OCI-M1 (cell line): ENCODE measurements around the gene COL5A1.
"Not testable (repeated sequence)": the region's sequence is repeated elsewhere in the genome, so short reads cannot be mapped to it uniquely, and the experiment has no call there.

ENCODE experiments used
- DNase-seq: peaks from one replicate; lab custom pipeline; 2025; lab: John Stamatoyannopoulos, UW

COL5A1 gene

DNA sequence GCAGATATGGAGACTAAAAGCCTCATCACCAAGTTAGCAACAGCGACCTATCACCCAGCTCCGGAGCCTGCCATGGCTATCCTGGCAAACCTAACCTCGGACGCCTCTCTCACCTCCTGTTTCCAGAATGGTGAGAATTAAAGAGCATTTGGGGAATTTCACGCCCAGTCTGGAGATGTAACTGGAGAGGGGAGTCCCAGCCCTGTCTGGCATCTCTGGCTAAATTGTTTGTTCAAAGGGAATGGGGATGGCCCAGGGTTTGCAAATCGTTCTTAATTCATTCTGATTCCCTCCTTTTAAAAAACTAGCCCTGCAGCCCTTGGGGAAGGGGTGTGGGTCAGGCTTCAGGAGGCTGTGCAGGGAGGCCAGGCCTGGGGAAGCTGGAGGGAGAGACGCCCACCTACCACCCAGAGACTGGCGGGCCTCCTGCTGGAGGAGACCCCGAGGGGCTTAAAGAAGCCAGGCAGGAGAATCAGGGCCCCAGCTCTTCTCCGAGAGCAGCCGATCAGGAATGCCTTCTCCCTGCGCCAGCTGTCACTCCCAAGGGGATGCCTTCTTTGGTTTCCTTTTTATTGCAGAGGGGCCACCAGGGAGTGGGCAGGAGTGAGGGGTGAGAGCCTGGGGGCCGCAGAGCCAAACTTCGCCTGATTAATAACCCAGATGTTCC lies 964 bp upstream of the COL5A1 start:
- DNase-seq = no peak

DNA sequence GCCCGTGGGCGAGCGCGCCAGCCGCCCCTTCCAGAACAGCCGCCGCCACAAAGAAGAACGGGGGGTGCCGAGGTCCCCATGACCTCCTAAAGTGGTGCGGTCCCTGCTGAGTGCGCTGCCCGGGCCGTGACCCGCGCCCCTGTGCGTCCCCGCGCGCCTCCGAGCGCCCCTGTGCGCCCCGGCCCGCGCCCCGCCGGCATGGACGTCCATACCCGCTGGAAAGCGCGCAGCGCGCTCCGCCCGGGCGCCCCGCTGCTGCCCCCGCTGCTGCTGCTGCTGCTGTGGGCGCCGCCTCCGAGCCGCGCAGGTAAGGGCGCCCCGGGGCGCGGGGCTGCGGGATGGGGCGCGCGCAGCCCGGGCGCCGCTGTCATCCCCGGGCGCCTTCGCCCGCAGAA lies 384 bp downstream of the COL5A1 start:
- DNase-seq = no peak

DNA sequence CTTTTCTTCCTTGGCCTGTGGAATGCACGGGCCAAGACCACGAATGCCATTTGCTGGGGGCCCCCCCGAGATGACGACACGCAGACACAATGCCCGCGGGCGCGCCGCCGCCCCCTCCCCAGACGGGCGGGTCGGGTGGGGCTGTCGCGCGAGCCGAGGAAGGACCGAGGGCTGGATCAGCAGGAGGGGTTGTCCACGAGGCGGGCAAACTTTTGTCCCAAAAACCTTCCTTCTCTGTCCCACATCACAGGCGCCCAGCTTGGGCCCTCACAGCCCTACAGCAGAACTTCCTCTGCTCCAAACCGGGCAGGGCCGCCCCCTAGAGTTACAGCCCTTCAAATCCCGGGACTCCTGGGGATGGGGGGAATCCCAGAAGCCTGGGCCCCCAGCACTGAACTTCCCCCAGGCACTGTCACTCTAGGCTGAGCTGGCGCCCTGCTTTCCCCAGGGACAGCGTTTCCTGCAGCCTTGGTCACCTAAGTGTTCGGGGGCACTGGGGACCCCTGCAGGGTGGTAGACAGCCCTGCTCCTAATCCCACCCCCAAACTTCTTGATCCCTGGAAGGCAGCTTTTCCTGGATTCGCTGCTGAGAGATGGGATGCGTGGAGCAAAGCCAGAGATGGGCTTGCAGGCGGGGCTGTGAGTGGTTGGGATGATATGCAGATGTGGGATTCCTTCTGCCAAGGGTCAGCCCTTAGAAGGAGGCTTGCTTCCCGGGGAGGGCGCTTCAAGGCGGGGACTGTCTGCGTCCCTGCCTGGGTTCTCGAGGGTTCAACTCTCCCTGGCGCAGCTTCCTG lies 980 bp downstream of the COL5A1 start:
- no peak for DNase-seq

DNA sequence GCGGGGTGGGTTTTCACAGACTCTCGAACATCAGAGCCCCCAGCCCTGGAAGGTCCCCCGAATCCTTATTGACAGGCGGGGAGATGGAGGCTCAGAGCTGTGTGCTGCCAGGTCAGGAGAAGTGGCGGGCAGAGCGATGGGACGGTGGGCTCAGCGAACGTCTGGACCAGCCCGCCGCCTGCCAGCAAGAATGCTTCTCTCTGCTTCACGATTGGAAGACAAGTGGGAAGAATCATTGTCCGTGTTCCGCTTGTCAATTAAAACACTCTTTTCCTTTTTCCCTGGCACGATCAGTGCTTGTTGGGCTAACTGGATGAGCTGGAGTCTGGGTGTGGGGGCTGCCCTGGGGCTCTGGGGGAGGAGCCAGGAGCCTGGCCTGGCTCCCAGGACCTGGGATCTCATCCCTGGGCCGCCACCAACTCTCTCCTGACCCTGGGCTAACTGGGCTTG lies 1.6 kb downstream of the COL5A1 start:
- no peak for DNase-seq

DNA sequence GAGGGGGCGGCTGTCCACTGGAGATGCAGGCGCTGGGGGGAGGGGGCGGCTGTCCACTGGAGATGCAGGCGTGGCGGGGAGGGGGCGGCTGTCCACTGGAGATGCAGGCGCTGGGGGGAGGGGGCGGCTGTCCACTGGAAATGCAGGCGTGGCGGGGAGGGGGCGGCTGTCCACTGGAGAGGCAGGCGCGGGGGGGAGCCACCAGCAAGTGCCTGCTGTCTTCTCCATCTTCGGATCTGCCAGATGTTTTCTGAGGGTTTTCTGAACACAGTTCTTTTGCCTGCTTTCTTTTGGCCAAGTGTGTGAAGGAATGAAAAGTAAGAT lies 2.8 kb downstream of the COL5A1 start:
- DNase-seq = not testable (repeated sequence)

DNA sequence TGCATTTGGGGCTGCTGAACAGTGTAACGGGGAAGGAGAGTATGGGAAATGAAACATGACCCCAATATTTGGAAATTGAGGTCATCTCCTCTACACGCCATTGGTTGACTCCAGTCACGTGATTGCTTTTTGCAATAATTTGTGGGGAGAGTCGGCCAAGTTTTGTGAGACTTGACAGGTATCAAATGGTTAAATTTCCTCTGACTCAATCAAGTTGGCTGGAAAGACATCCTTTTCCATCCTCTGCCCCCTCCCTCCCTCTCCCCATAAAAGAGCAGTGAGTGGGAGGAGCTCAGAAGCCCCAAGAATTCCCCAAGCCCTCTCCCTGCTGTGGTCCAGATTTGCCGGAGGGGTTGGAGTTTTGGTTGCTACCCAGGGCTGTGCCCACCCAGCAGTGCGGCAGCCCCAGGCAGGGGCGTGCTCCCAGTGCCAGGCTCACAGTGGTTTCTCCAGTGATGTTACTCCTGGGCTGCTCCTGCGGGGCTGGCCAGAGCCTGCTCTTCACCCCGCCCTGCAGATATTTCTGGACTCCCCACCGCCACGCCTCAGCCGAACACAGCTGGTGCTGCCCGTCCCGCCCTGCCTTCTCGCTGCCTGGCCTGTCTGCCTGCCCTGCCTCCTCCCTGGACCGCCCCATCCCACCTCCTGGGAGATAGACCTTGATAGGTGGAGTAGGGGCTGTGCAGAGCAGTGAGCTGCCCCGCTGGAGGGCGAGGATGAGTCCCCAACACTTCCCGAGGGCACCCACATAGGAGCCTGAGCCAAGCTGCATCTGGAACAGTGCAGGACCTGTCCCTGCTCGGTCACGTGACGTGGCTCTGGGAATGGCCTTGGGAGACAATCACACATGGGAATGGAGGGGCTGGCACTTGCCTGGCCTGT lies 3.4 kb downstream of the COL5A1 start:
- DNase-seq = no peak

DNA sequence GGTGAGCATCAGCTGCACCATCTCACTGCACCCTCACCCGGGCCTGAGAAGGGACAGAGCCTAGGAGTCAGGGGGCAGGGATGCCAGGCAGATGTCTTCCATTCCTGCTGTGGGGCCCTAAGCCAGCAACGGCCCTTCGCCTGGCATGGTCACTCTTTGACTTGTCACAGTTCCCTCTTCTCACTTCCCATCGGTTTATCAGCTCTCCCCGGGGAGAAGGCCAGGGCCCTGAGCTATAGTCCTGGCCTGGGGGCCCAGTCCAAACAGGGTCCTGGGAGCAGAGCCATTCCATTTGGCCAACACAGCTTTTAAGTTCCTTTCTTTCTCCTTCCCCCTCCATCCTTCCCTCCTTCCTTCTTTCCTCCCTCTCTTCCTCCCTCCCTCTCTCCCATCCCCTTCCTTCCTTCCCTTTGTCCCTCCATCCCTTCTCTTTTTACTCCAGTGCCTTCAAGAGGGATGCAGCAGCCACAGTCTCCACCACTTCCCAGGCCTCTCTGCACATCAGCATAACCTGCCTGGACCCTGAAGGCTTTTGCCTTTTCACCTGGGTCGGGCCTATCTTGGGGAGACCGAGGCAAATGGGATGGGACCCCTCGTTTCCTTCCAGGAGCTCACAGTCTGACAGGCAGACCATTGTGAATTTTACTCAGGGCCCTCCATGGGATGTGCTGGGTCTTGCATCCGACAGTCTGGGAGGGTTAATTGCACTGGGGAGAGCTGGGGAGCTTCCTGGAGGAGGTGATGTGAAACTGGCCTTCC lies 4.2 kb downstream of the COL5A1 start:
- no peak for DNase-seq

DNA sequence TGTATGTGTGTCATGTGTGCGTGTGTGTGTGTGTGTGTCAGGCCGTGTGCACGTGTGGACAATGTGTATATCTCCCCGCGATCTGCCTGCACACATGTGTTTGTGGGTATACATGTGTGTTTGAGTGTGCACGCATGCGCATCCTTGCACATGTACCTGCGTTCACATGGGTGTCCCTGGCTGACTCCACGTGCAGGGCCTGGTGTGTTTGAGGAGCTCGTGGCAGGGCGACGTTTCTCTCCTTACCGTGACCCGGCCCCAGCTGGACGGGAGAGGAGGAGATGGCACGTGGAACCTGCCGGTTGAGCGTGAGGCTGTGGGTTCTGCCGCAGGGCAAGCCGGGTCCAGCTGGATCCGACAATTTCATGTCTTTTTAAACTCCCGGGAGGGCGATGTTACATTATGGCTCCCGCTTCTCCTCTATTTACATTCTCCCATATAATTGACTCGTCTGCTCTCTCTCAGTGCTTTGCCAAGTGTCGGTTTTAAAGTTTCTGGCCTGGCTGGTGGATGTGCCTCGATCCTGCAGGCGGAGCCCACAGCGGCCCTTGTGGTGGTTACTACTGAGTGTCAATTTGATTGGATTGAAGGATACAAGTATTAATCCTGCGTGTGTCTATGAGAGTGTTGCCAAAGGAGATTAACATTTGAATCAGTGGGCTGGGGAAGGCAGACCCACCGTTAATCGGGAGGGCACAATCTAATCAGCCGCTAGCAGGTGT lies 5.9 kb downstream of the COL5A1 start:
- DNase-seq = no peak

DNA sequence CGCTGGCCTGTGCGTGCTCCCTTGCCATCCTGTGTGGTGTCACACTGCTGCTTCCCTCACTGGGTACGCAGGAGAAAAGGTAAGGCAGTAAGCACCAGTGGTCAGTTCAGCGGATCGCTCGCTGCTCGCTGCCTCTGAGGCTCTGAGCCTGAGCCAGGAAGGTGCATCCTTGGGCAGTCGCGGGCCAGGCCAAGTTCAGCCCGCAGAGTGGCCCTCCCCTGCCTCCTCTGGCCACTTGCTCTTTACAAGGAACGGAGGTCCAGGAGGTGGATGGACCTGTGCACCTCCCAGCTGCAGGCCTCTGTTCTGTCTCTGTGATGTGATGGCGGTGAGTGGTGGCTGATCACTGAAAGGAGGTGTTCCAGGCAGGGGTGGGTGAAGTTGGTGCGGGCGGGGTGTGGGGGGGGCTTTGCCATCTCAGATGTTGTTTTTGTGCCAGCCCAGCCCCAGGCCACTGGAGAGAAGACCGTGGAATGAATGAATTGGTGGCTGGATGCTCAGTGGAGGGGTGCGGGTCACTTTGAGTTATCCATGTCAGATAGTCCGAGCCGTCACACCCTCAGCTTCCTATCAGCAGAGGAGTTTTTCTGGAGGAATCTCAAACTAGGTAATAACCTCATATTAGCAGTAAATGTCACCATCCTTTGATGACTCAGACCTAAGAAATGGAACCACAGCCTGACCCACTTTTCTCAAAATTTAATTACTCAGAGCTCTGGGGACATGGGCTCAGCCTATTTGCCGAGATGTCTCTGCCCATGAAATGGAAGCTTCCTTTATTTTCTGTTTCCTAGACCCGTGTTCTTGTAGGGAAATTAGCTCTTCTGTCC lies 7.3 kb downstream of the COL5A1 start:
- no peak for DNase-seq

DNA sequence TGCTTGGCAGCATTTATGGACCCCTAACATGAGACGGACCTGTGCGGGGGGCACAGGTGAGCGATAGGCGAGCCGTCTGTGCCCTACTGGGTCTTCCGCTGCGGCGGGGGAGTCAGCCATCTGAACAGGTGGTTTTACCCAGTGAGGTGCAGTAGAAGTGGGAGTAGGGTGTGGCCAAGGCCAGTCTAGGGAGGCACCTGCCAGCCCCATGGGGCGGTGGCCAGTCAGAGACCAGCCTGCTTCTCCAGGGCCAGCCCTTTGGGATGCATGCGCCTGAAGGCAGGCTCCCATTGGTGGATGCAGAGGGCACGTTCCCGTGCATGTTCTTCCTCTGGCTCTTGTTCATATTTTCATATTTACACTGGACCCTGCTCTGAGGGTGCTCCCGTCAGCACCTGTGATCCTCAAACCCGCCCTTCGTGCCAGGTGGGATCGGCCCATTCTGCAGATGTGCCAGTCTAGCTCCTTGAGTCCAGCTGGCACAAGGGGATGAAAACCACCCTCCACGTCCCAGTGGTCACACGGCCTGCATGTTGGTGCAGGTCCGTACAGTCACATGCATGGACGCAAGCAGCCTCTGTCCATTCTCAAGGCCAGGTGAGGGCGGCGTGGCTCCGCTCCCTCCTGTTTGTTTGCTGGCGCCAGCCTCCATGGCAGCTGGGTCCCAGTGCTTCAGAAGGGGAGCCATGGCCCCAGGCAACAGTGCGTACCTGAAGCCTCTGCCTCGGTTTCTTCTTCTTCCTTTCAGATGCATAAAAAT lies 9.0 kb downstream of the COL5A1 start:
- DNase-seq = no peak

DNA sequence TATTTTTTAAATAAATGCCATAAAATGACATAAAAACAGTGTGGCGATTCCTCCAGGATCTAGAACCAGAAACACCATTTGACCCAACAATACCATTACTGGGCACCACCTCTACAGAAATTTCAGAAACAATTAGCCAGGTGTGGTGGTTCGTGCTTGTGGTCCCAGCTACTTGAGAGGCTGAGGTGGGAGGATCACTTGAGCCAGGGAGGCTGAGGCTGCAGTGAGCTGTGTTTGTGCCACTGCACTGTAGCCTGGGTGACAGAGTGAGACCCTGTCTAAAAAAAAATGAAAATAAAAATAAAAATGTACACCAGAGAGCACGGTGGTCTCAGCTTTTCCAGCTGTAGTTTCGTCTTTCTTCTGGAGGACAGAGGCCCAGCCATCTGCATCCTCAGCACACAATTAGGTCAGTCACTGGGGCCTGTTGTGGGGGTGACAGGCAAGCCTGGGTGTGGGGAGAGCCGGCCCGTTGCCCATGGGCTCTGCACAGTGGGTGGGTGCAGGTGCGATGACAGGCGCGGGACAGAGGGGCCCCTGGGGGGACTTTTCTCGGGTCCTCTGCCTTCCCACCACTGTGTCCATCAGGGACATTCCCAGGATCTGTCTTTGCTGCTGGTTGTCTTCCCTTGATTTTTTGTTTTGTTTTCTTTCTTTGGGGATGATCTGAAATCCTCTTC lies 9.8 kb downstream of the COL5A1 start:
- no peak for DNase-seq

DNA sequence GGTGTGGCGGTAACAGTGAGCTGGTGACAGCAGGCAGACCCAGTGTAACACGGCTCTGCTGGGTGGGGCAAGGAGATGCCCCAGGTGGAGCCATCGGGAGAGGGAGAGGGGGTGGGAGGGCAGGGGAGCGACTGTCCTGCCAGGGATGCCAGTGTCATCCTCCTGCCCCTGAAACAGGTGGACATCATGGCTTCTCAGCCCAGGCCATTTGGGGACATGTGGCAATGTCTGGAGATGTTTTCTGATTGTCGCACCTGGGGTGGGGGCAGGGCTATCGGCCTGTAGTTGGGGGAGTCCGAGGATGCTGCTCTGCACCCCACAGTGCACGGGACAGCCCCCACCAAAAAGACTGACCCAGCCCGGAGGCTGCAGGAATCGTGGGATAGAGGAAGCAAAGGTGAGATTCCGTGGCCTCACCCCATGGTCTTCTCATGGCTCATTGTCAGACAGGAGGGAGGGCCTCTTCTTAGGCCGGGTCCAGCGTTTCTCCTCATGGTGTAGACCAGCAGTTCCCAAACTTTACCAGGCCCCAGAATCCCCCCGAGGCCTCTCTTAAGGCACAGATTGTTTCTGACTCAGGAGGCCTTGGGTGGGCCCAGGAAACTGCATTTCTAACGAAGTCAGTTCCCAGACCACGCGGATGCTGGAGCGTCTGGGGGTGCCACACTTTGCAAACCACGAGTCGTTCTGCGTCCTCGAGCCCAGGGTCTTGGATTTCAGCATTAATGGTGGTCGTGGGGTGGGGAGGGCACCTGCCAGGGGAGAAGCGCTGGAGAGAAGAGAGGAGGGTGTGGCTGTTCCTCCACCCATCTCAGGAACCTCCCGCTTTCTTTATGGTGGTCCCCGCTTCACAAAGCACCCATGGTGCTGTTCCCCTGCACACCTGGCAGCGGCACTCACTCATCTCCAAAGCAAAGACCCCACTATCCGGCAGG lies 11.0 kb downstream of the COL5A1 start:
- DNase-seq = no peak

DNA sequence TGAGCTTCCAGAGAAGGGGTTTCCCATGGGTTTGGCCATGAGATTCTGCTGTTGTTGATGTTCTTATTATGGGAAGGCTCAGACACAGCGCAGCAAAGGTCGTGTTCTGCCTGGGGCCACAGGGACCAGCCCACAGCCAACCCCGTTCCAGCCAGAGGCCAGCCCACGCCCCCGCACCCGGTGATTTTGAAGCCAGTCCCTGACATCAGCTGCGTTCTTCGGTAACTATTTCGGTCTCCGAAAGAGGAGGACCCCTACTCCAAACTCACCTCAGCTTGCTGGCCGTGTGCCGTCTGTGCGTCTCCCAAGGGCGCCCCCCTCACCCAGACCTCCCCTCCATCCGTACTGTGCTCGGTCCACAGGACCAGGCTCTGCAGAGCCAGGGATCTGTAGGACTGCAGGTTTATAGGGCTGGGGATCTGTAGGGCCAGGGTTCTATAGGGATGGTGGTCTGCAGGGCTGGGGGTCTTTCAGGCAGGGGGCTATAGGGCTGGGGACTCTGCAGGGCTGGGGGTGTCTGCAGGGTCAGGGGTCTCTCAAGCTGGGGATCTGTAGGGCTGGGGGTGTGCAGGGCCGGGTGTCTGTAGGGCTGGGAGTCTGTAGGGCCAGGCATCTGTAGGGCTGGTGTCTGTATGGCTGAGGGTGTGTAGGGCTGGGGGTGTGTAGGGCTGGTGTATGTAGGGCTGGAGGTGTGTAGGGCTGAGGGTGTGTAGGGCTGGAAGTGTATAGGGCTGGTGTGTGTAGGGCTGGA lies 11.8 kb downstream of the COL5A1 start:
- no peak for DNase-seq

DNA sequence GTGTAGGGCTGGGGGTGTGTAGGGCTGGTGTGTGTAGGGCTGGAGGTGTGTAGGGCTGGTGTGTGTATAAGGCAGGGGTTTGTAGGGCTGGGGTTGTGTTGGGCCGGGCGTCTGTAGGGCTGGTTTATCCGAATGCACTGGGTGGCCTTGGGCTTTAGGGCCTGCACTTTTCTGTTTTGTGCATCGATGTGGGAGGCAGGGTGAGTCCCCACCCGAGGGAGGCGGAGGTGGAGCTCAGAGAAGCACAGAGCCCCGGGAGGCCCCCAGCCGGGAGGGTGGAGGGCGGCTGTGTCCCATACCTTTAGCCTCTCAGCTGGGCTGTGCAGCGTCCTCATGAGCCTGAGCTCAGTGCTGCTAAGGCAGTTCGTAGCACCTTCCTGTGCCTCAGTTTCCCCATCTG lies 13.5 kb downstream of the COL5A1 start:
- DNase-seq = no peak

DNA sequence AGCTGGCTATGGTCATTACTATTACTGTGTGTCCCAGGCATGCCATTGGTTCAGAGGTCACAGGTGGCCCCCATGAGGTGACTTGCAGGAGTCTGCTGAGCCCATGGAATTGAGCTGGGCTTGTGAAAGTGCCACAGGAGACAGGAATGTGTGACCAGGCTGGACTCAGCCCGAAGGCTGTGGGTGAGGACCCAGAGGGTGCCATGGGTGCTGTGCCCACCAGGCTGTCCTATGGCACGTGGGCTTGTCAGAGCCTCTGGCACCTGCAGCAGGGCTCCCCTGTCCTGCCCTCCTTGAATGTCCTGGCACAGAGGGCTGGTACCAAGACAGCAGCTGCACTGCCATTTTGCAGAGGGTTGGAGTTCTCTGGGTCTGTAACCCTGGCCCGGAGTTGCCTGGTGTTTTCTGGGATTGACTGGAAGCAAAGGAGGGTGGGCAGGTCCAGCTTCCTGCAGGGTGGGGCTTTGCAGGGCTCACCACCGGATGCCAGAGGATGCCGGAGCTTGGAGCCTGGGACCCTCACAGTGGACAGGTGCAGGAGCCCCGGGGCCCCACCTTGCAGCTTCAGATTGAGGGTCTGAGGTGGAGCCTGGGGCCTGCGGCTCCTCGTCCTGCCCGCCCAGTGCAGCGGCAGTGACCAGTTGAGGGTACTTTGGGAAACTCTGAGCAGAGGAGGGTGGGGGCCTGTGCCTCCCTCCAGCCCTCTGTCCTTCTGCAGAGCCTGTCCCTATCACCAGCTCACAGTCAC lies 14.2 kb downstream of the COL5A1 start:
- no peak for DNase-seq

DNA sequence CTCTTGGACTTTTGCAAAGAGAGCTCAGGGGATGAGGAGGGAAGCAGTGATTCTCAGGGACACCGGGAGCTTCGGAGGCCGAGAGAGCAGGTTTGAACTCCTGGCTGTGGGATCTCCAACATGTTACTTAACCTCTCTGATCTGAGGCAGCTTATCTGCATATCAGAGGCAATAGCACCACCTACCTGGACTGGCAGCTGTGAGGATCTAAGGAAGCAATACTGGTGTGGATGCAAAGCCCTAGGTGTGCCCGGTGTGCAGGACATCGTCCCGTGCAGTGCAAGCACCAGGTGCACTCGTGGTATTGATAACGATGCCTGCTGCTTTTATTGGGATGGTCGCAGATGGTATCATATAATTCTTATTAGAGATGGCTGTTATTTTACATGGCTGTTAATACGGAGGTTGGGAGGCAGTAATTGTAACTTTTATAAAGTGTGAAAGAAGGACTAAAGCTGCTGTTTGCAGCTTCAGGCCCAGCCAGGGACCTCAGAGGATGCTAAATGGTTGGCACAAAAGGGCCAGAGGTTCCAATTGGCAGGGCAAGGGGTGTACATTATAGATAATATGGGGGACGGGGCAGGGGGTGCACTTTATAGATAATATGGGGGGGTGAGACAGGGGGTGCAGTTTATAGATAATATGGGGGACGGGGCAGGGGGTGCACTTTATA lies 14.9 kb downstream of the COL5A1 start:
- no peak for DNase-seq
